HG02623 (cell line): ENCODE measurements around the gene SPIRE1.

Experiments
- ATAC-seq: cut with Tn5 transposase; IDR thresholded peaks from one replicate; pipeline ENCODE4 v1.9.1; 2021; ENCODE audit warnings: moderate library complexity; ENCODE audit not compliant: unreplicated experiment

SPIRE1 gene

GRCh38 chr18:12657684-12658425 is at the start of gene SPIRE1:
SPIRE1 (minus strand) TSS chr18:12658107; CDS start chr18:12657866, 241 bp downstream.
- peak; percentile 62 for ATAC-seq

GRCh38 chr18:12703664-12704063 is 45.8 kb upstream of the SPIRE1 start:
- ATAC-seq, result no peak

- ATAC-seq, result peak; percentile 24
Measured at GRCh38 chr18:12703096-12703567, 45.2 kb upstream of the SPIRE1 start.

GRCh38 chr18:12702221-12703095 is 44.6 kb upstream of the SPIRE1 start, which contains the start of the genes CEP76 and PSMG2:
CEP76 (minus strand) TSS chr18:12702723; CDS start chr18:12702548, 175 bp downstream.
PSMG2 (plus strand) TSS chr18:12703042; CDS start chr18:12703108, 66 bp downstream.
- ATAC-seq, result peak; percentile 84

GRCh38 chr18:12701161-12701560 is 43.3 kb upstream of the SPIRE1 start:
- ATAC-seq, result no peak

GRCh38 chr18:12699747-12700146 is 41.8 kb upstream of the SPIRE1 start:
- no peak for ATAC-seq

GRCh38 chr18:12694032-12694431 is 36.1 kb upstream of the SPIRE1 start:
- ATAC-seq, result no peak

GRCh38 chr18:12692206-12692605 is 34.3 kb upstream of the SPIRE1 start:
- no peak for ATAC-seq

- ATAC-seq, result no peak
Measured at GRCh38 chr18:12689256-12689850, 31.4 kb upstream of the SPIRE1 start.

- no peak for ATAC-seq
Measured at GRCh38 chr18:12686100-12686499, 28.2 kb upstream of the SPIRE1 start.

GRCh38 chr18:12679183-12679786 is 21.4 kb upstream of the SPIRE1 start:
- ATAC-seq, result no peak

- ATAC-seq, result no peak
Measured at GRCh38 chr18:12668041-12668440, 10.1 kb upstream of the SPIRE1 start.

- no peak for ATAC-seq
Measured at GRCh38 chr18:12659904-12660605, 2.1 kb upstream of the SPIRE1 start.

GRCh38 chr18:12658426-12659138 is 675 bp upstream of the SPIRE1 start:
- ATAC-seq, result no peak

- ATAC-seq, result peak; percentile 31
Measured at GRCh38 chr18:12656938-12657683, 796 bp downstream of the SPIRE1 start.

- no peak for ATAC-seq
Measured at GRCh38 chr18:12656605-12656937, 1.3 kb downstream of the SPIRE1 start.

GRCh38 chr18:12654971-12655370 is 2.9 kb downstream of the SPIRE1 start:
- ATAC-seq, result no peak

GRCh38 chr18:12652861-12653401 is 5.0 kb downstream of the SPIRE1 start:
- ATAC-seq, result no peak

GRCh38 chr18:12651651-12652050 is 6.3 kb downstream of the SPIRE1 start:
- no peak for ATAC-seq
